Loucy (cell line): ENCODE measurements around the gene ZNF83.

Source experiments
- CTCF ChIP-seq: fragments of 200-600 bp; sonication (generic); conservative IDR thresholded peaks from 2 replicates; pipeline ENCODE4 v1.5.1; 2014; ENCODE audit warnings: mild to moderate bottlenecking, antibody characterized with exemption, low read length
- EZH2phosphoT487 ChIP-seq: fragments of 200-600 bp; IDR thresholded peaks from 2 replicates; pipeline ENCODE4 v1.6.1; 2018; ENCODE audit warnings: antibody characterized with exemption, mild to moderate bottlenecking, moderate library complexity, borderline replicate concordance

- peak; percentile 67 for TF ChIP-seq CTCF
- no peak for TF ChIP-seq EZH2phosphoT487
Observed at GRCh38 chr19:52590728-52591127, 47.4 kb downstream of the ZNF83 start.
